ENCODE data around the gene SPAST.
"Not testable (repeated sequence)": the region's sequence is repeated elsewhere in the genome, so short reads cannot be mapped to it uniquely, and the experiment has no call there.

DNA sequence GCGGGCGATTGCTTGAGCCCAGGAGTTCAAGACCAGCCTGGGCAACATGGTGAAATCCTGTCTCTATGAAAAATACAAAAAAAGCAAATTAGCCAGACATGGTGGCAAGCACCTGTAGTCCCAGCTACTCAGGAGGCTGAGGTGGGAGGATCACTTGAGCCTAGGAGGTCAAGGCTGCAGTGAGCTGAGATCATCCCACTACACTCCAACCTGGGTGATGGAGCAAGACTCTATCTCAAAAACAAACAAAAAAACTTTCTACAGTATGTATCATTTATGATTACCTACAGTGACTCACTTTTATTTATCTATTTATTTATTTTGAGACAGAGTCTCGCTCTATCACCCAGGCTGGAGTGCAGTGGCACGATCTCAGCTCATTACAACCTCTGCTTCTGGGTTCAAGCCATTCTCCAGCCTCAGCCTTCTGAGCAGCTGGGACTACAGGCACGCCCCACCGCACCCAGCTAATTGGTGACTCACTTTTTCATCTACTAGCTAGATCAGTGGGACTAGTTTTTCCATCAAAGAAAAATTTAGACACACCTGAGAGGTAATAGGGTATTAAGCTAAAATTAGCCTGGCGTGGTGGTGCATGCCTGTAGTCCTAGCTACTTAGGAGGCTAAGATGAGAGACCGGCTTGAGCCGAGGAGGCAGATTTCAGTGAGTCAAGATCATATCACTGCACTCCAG, 44.4 kb upstream of the SPAST start:
- not testable (repeated sequence) for TF ChIP-seq YY1 (IDR thresholded peaks at IDR 0.05; ENCODE audit: borderline replicate concordance in 1 of 3, control insufficient read depth in 1 of 3, extremely low read depth in 1 of 3, insufficient read depth in 3 of 3, insufficient read length in 1 of 3, insufficient replicate concordance in 2 of 3, low read depth in 1 of 3, low read length in 2 of 3); ZFP30 (CRISPR knock-in tag; IDR thresholded peaks at IDR 0.05; ENCODE audit: borderline replicate concordance); POLR2AphosphoS5 (IDR thresholded peaks at IDR 0.05; ENCODE audit: control insufficient read depth, insufficient read depth, low read depth, low read length); SRF (CRISPR knock-in tag; IDR thresholded peaks at IDR 0.05); POLR2A (conservative IDR thresholded peaks at IDR 0.05); JUND (IDR thresholded peaks at IDR 0.05; ENCODE audit: borderline replicate concordance, low read depth, low read length); JUND (tag; IDR thresholded peaks at IDR 0.05; ENCODE audit: borderline replicate concordance, low read depth, low read length); ZNF217 (CRISPR knock-in tag; IDR thresholded peaks at IDR 0.05); PCBP2 (IDR thresholded peaks at IDR 0.05; ENCODE audit: low read depth, low read length, poor library complexity, severe bottlenecking); SREBF2 (CRISPR knock-in tag; IDR thresholded peaks at IDR 0.05); C11orf30 (IDR thresholded peaks at IDR 0.05; ENCODE audit: low read depth); ZFP91 (CRISPR knock-in tag; IDR thresholded peaks at IDR 0.05); BRCA1 (IDR thresholded peaks at IDR 0.05); BRCA1 (CRISPR knock-in tag; IDR thresholded peaks at IDR 0.05)
- TF ChIP-seq, protein P1, sequence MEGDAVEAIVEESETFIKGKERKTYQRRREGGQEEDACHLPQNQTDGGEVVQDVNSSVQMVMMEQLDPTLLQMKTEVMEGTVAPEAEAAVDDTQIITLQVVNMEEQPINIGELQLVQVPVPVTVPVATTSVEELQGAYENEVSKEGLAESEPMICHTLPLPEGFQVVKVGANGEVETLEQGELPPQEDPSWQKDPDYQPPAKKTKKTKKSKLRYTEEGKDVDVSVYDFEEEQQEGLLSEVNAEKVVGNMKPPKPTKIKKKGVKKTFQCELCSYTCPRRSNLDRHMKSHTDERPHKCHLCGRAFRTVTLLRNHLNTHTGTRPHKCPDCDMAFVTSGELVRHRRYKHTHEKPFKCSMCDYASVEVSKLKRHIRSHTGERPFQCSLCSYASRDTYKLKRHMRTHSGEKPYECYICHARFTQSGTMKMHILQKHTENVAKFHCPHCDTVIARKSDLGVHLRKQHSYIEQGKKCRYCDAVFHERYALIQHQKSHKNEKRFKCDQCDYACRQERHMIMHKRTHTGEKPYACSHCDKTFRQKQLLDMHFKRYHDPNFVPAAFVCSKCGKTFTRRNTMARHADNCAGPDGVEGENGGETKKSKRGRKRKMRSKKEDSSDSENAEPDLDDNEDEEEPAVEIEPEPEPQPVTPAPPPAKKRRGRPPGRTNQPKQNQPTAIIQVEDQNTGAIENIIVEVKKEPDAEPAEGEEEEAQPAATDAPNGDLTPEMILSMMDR (IDR thresholded peaks at IDR 0.05 in 2 of 3, conservative IDR thresholded peaks at IDR 0.05 in 1 of 3; ENCODE audit: insufficient read depth in 2 of 3, low read depth in 1 of 3, low read length in 3 of 3) = not testable (repeated sequence)
- TF ChIP-seq, protein P2, sequence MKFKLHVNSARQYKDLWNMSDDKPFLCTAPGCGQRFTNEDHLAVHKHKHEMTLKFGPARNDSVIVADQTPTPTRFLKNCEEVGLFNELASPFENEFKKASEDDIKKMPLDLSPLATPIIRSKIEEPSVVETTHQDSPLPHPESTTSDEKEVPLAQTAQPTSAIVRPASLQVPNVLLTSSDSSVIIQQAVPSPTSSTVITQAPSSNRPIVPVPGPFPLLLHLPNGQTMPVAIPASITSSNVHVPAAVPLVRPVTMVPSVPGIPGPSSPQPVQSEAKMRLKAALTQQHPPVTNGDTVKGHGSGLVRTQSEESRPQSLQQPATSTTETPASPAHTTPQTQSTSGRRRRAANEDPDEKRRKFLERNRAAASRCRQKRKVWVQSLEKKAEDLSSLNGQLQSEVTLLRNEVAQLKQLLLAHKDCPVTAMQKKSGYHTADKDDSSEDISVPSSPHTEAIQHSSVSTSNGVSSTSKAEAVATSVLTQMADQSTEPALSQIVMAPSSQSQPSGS (CRISPR knock-in tag; IDR thresholded peaks at IDR 0.05) = not testable (repeated sequence)

All from K562 (cell line).